ENCODE results near the gene ACACA.
"Not testable (repeated sequence)": the region's sequence is repeated elsewhere in the genome, so short reads cannot be mapped to it uniquely, and the experiment has no call there.

Gene ACACA

DNA sequence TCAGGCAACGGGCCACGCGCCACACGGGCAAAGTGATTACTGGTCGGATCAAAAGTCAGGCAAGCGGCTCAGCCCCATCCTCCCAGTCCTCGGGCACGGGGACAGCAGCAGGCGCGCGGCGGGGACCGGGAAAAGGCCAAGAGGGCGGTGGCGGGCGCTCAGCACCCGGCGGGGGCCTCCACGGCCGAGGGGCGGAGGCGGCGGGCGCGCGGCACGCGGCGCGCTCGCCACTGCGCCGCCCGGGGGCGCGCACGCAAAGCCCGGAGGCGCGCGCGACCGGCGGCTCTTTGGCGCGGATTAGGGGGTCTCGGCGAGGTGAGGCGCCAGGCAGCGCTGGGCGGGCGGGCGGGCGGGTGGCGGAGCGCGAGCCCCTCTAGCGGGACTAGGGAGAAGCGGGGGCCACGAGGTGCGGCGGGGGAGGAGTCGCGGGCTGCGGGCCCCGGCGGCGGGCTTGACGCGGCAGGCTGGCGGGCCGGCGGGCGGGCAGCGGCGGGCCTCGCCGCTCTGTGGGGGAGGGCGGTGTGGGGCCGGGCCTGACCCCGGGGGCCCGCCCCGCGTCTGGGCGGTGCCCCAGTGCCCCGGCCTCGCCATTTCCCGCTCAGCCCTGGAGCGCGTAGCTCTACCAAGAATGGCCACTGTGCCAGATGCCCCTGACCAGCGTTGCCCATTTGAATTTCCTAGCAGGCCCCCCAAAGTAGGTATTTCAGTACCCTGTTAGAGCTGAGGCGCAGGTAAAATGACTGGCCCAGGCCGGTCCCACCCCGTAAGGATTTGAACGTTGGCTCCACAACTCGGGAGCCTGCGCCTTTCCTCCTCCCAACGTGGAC, at the start of gene ACACA, which contains the start of gene TADA2A:
TSS of gene ACACA (minus strand) at position 202 of the 827 bp plus-strand sequence. CDS start 537 bp downstream, outside the sequence.
TSS of gene TADA2A (plus strand) at position 252 of the 827 bp plus-strand sequence. CDS start 4,480 bp downstream, outside the sequence.
- H3K9ac ChIP-seq = peak within 1 kb of the TSS; percentile 17
- no peaks in the 10 kb centered on the region for H3K36me3 ChIP-seq (ENCODE audit: control insufficient read depth, insufficient read depth, low read length)
- peaks cover 2% of the 10 kb centered on the region for H3K4me1 ChIP-seq
- peak within 1 kb of the TSS; percentile 87 for H3K4me3 ChIP-seq (ENCODE audit: low read depth, low read length)
- H3K9me3 ChIP-seq (ENCODE audit: control insufficient read depth, low read length) = no peaks in the 10 kb centered on the region
- TF ChIP-seq, protein P1, sequence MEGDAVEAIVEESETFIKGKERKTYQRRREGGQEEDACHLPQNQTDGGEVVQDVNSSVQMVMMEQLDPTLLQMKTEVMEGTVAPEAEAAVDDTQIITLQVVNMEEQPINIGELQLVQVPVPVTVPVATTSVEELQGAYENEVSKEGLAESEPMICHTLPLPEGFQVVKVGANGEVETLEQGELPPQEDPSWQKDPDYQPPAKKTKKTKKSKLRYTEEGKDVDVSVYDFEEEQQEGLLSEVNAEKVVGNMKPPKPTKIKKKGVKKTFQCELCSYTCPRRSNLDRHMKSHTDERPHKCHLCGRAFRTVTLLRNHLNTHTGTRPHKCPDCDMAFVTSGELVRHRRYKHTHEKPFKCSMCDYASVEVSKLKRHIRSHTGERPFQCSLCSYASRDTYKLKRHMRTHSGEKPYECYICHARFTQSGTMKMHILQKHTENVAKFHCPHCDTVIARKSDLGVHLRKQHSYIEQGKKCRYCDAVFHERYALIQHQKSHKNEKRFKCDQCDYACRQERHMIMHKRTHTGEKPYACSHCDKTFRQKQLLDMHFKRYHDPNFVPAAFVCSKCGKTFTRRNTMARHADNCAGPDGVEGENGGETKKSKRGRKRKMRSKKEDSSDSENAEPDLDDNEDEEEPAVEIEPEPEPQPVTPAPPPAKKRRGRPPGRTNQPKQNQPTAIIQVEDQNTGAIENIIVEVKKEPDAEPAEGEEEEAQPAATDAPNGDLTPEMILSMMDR (IDR thresholded peaks at IDR 0.05) = peak; percentile 4
- no peaks in the 10 kb centered on the region for H3K27me3 ChIP-seq (ENCODE audit: control insufficient read depth, insufficient read depth, low read length)
- H3K27ac ChIP-seq = peak within 1 kb of the TSS; percentile 85
- H3K4me2 ChIP-seq (ENCODE audit: low read length) = peak within 1 kb of the TSS; percentile 72
- peaks cover 5% of the 10 kb centered on the region for H3K79me2 ChIP-seq
- peak within 1 kb of the TSS; percentile 98 for H2AFZ ChIP-seq

DNA sequence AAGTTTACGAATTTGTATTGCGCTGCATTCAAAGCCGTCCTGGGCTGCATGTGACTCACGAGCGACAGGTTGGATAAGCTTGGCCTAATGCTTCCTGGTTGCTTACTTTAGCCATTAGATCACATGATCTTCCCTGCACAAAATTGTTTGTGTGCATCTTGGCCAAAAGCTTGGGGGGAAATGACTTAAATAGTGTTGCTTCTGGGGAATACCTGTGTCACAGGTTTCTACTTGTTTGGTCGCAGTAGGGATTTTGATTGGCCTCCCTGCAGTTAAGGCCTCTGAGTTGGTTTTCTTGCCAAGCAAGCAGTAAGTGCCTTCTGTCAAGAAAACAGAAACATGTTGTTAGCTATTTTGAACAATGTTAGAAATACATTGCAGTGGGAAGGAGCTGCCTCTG, 43.5 kb upstream of the ACACA start:
- TF ChIP-seq, protein P1 (IDR thresholded peaks at IDR 0.05) = no peak

DNA sequence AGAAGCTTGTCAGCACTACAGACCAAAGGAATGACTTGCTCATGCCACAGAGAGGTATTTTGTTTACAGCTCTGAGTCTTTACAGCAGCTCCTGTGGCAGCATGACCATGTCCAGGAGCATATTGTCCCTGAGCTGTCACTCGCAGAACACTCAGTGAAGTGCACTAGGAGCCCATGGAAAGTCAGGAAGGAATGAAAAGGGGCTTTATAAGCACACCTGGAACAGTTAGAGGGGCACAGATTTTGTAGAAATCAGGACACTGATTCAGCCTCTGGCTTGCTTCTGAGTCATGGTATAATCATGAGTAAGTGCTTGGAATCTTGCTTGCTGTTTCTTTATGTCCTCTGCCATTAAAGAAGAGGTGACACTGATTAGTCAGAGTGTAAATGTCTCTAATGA, 41.0 kb upstream of the ACACA start:
- H3K4me1 ChIP-seq = no peaks in the 10 kb centered on the region
- no peaks in the 10 kb centered on the region for H3K36me3 ChIP-seq (ENCODE audit: control insufficient read depth, insufficient read depth, low read length)

More for the DNA sequence above, 43.5 kb upstream of the ACACA start:
- no peaks in the 10 kb centered on the region for H3K79me2 ChIP-seq
- H2AFZ ChIP-seq = no peak overlapping the region
- H3K4me3 ChIP-seq (ENCODE audit: low read depth, low read length) = no peak overlapping the region
- H3K27me3 ChIP-seq (ENCODE audit: control insufficient read depth, insufficient read depth, low read length) = no peaks in the 10 kb centered on the region
- no peak overlapping the region for H3K27ac ChIP-seq
- H3K4me1 ChIP-seq = no peaks in the 10 kb centered on the region
- no peaks in the 10 kb centered on the region for H3K9me3 ChIP-seq (ENCODE audit: control insufficient read depth, low read length)
- no peaks in the 10 kb centered on the region for H3K36me3 ChIP-seq (ENCODE audit: control insufficient read depth, insufficient read depth, low read length)
- H3K4me2 ChIP-seq (ENCODE audit: low read length) = no peak overlapping the region
- H3K9ac ChIP-seq = no peak overlapping the region

DNA sequence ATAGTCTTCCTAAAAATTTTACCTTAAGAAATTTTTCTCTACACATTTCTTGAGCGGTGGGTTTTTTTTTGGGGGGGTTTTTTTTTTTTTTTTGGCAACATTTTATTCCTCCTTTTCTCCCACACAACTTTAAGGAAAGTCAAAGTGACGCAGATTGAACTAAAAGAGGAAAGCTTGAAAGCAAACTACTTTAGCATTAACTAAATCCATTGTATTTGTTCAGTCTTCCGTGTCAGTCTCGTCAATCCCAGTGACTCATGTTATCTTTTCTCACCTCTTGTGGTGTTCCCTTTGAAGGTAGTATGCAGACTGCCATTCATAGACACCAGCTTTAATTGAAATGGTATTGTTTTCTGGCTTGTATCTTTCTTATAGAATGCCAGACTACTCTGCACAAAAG, 39.4 kb upstream of the ACACA start:
- Histone ChIP-seq H3K79me2 (no peaks in the 10 kb centered on the region), H3K9ac (no peak overlapping the region), H3K4me3 (ENCODE audit: low read depth, low read length) (no peak overlapping the region), H2AFZ (no peak overlapping the region), H3K4me2 (ENCODE audit: low read length) (no peak overlapping the region), H3K9me3 (ENCODE audit: control insufficient read depth, low read length) (no peaks in the 10 kb centered on the region), H3K27ac (no peak overlapping the region), H3K27me3 (ENCODE audit: control insufficient read depth, insufficient read depth, low read length) (no peaks in the 10 kb centered on the region), H3K4me1 (no peaks in the 10 kb centered on the region), H3K36me3 (ENCODE audit: control insufficient read depth, insufficient read depth, low read length) (no peaks in the 10 kb centered on the region)
- TF ChIP-seq, protein P1 (IDR thresholded peaks at IDR 0.05) = no peak

More for the DNA sequence above, 41.0 kb upstream of the ACACA start:
- H3K4me3 ChIP-seq (ENCODE audit: low read depth, low read length) = no peak overlapping the region
- TF ChIP-seq, protein P1 (IDR thresholded peaks at IDR 0.05) = no peak
- no peaks in the 10 kb centered on the region for H3K79me2 ChIP-seq
- H2AFZ ChIP-seq = no peak overlapping the region
- H3K4me2 ChIP-seq (ENCODE audit: low read length) = no peak overlapping the region
- H3K9ac ChIP-seq = no peak overlapping the region
- no peaks in the 10 kb centered on the region for H3K27me3 ChIP-seq (ENCODE audit: control insufficient read depth, insufficient read depth, low read length)
- no peaks in the 10 kb centered on the region for H3K9me3 ChIP-seq (ENCODE audit: control insufficient read depth, low read length)
- H3K27ac ChIP-seq = no peak overlapping the region

DNA sequence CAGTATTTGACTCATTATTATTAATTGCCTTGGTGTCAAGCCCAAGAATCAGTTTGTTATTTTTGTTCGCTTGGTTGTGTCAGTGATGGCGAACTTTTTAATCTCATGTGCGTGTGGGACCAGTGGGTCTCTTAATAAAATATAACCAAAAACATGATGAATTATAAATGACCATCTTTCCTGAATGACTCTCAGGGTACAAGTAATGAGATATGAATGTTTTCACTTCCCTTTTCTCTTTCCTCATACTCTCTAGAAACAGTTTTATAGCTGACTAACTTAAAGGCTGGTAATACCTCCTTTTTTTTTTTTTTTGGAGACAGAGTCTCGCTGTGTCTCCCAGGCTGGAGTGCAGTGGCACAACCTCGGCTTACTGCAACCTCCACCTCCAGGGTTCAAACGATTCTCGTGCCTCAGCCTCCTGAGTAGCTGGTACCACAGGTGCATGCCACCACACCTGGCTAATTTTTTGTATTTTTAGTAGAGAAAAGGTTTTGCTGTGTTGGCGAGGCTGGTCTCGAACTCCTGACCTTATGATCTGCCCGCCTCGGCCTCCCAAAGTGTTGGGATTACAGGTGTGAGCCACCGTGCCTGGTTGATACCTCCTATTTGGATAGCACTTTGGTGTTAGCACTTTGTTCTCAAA, 34.9 kb upstream of the ACACA start:
- not testable (repeated sequence) for H3K9ac ChIP-seq; H3K79me2 ChIP-seq; H3K4me3 ChIP-seq (ENCODE audit: low read depth, low read length); H3K4me1 ChIP-seq; H3K4me2 ChIP-seq (ENCODE audit: low read length); H3K27ac ChIP-seq; H3K27me3 ChIP-seq (ENCODE audit: control insufficient read depth, insufficient read depth, low read length); H3K9me3 ChIP-seq (ENCODE audit: control insufficient read depth, low read length); H3K36me3 ChIP-seq (ENCODE audit: control insufficient read depth, insufficient read depth, low read length); H2AFZ ChIP-seq
